ENCODE results near the gene WDR77. TPM values are rescaled to one million over a fixed set of nuclear protein-coding genes. Genes with fewer than 3 reads are reported as not detected.

Gene WDR77
- total RNA-seq, 1 experiment from 2014 or later: 67.9 TPM

DNA sequence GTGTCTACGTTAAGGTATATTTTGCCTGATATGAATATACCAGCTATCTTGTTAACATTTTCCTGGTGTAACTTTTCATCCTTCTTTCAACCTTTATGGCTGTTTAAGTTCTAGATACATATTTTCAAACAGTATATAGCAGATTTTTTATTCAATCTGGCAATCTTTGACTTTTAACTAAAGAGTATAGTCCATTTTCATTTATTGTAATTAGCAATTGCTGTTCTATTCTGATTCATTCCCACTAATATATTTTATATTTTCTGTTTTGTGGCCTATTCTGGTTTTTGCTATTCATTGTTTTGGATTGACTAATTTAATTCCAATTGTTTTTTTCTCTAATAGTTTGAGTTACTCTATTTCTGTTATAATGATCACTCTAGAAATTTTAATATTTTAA, 17.4 kb upstream of the WDR77 start:
- intact Hi-C loops (cut with micrococcal nuclease; ENCODE audit: unreplicated experiment): no loop called here
- CTCF ChIA-PET: no interaction called here
- POLR2A ChIA-PET (ENCODE audit: low non-redundant PET): no interaction called here
- Histone ChIP-seq H3K4me3 (ENCODE audit: low read depth, low read length, poor library complexity, severe bottlenecking) (no peak overlapping the region), H3K27ac (ENCODE audit: low read depth, low read length, poor library complexity, severe bottlenecking) (no peak overlapping the region), H3K36me3 (ENCODE audit: insufficient read depth, low read length, poor library complexity, severe bottlenecking) (peaks cover 7% of the 10 kb centered on the region), H3K9me3 (ENCODE audit: low read depth, low read length, poor library complexity, severe bottlenecking) (no peaks in the 10 kb centered on the region), H3K4me1 (ENCODE audit: insufficient read depth, low read length, poor library complexity, severe bottlenecking) (peaks cover 5% of the 10 kb centered on the region), H3K27me3 (replicated peaks; ENCODE audit: insufficient read depth, low read depth, low read length, poor library complexity) (no peaks in the 10 kb centered on the region)
- no peak for DNase-seq (ENCODE audit: low spot score)
- no TSS peak for BruUV-seq (replicated peaks)
- TF ChIP-seq, protein P1, sequence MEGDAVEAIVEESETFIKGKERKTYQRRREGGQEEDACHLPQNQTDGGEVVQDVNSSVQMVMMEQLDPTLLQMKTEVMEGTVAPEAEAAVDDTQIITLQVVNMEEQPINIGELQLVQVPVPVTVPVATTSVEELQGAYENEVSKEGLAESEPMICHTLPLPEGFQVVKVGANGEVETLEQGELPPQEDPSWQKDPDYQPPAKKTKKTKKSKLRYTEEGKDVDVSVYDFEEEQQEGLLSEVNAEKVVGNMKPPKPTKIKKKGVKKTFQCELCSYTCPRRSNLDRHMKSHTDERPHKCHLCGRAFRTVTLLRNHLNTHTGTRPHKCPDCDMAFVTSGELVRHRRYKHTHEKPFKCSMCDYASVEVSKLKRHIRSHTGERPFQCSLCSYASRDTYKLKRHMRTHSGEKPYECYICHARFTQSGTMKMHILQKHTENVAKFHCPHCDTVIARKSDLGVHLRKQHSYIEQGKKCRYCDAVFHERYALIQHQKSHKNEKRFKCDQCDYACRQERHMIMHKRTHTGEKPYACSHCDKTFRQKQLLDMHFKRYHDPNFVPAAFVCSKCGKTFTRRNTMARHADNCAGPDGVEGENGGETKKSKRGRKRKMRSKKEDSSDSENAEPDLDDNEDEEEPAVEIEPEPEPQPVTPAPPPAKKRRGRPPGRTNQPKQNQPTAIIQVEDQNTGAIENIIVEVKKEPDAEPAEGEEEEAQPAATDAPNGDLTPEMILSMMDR (conservative IDR thresholded peaks at IDR 0.05; ENCODE audit: low read depth, low read length): no peak
- TF ChIP-seq EZH2 (IDR thresholded peaks at IDR 0.05; ENCODE audit: borderline replicate concordance, low read depth, low read length, poor library complexity, severe bottlenecking): no peak

DNA sequence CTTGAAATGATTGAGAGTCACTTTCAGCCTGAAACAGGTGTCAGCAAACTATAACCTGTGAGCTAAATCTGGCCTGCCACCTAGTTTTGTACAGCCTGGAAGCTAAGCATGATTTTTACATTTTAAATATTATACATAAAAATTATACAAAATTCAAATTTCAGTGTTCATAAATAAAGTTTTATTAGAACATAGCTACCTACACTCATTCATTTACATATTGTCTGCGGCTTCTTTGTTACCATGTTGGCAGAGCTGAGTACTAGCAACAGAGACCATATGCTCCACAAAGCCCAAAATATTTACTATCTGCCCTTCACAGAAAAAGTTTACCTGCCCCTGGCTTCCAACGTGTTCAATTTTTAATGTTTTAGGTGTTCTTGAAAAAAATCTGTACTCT, 16.7 kb upstream of the WDR77 start:
- Histone ChIP-seq H3K36me3 (ENCODE audit: insufficient read depth, low read length, poor library complexity, severe bottlenecking) (peaks cover 13% of the 10 kb centered on the region), H3K27me3 (replicated peaks; ENCODE audit: insufficient read depth, low read depth, low read length, poor library complexity) (no peaks in the 10 kb centered on the region), H3K27ac (ENCODE audit: low read depth, low read length, poor library complexity, severe bottlenecking) (no peak overlapping the region), H3K4me1 (ENCODE audit: insufficient read depth, low read length, poor library complexity, severe bottlenecking) (peaks cover 5% of the 10 kb centered on the region), H3K9me3 (ENCODE audit: low read depth, low read length, poor library complexity, severe bottlenecking) (no peaks in the 10 kb centered on the region), H3K4me3 (ENCODE audit: low read depth, low read length, poor library complexity, severe bottlenecking) (no peak overlapping the region)
- no peak for TF ChIP-seq EZH2 (IDR thresholded peaks at IDR 0.05; ENCODE audit: borderline replicate concordance, low read depth, low read length, poor library complexity, severe bottlenecking)
- TF ChIP-seq, protein P1 (conservative IDR thresholded peaks at IDR 0.05; ENCODE audit: low read depth, low read length): no peak
- DNase-seq (ENCODE audit: low spot score): no peak
- CTCF ChIA-PET: no interaction called here
- intact Hi-C loops (cut with micrococcal nuclease; ENCODE audit: unreplicated experiment): no loop called here
- POLR2A ChIA-PET (ENCODE audit: low non-redundant PET): no interaction called here
- BruUV-seq (replicated peaks): no TSS peak

DNA sequence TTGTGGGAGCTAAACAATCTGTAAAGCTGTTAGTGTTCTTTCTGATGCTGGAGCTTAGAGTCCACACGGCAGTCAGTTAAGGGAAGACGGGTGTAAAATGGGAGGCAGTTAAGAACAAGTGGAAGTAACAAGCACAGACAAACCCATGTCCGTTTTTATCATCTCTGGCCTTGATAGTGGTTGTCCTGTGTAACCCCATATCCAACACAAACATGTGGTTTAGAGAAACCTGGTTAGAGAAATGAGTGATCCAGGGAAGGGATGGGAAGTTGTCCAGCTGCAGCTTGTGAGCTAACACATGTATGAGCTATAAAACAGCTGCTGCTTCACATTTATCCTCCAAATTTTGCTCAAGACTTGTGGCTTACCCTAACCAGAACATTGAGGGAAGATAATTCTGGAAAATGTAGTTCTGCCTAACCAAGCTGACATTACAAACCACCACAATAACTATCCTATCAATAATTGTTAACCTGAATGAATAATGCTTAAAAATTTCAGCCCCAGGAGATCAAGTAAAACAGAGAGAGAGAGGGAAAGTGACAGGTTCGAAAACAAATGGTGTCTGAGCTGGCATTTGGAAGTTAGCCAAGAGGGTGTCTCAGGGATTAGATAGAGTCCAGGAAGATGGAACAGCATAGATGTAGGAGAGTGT, 14.1 kb upstream of the WDR77 start:
- TF ChIP-seq EZH2 (IDR thresholded peaks at IDR 0.05; ENCODE audit: borderline replicate concordance, low read depth, low read length, poor library complexity, severe bottlenecking): no peak
- TF ChIP-seq, protein P1 (conservative IDR thresholded peaks at IDR 0.05; ENCODE audit: low read depth, low read length): no peak
- DNase-seq (ENCODE audit: low spot score): peak; percentile 48
- ChIA-PET CTCF (no interaction called here), POLR2A (ENCODE audit: low non-redundant PET) (no interaction called here)
- BruUV-seq (replicated peaks): no TSS peak
- peaks cover 38% of the 10 kb centered on the region for H3K36me3 ChIP-seq (ENCODE audit: insufficient read depth, low read length, poor library complexity, severe bottlenecking)
- H3K4me3 ChIP-seq (ENCODE audit: low read depth, low read length, poor library complexity, severe bottlenecking): no peak overlapping the region
- H3K9me3 ChIP-seq (ENCODE audit: low read depth, low read length, poor library complexity, severe bottlenecking): no peaks in the 10 kb centered on the region
- intact Hi-C loops (cut with micrococcal nuclease; ENCODE audit: unreplicated experiment): no loop called here
- H3K27me3 ChIP-seq (replicated peaks; ENCODE audit: insufficient read depth, low read depth, low read length, poor library complexity): no peaks in the 10 kb centered on the region
- H3K4me1 ChIP-seq (ENCODE audit: insufficient read depth, low read length, poor library complexity, severe bottlenecking): peaks cover 5% of the 10 kb centered on the region
- no peak overlapping the region for H3K27ac ChIP-seq (ENCODE audit: low read depth, low read length, poor library complexity, severe bottlenecking)

All from A673 (cell line).